SKM-1 (cell line): ENCODE results near the gene PTDSS2.

Experiments used
- DNase-seq: peaks from one replicate; lab custom pipeline; 2025; ENCODE audit not compliant: unreplicated experiment; lab: John Stamatoyannopoulos, UW

The PTDSS2 gene

DNA sequence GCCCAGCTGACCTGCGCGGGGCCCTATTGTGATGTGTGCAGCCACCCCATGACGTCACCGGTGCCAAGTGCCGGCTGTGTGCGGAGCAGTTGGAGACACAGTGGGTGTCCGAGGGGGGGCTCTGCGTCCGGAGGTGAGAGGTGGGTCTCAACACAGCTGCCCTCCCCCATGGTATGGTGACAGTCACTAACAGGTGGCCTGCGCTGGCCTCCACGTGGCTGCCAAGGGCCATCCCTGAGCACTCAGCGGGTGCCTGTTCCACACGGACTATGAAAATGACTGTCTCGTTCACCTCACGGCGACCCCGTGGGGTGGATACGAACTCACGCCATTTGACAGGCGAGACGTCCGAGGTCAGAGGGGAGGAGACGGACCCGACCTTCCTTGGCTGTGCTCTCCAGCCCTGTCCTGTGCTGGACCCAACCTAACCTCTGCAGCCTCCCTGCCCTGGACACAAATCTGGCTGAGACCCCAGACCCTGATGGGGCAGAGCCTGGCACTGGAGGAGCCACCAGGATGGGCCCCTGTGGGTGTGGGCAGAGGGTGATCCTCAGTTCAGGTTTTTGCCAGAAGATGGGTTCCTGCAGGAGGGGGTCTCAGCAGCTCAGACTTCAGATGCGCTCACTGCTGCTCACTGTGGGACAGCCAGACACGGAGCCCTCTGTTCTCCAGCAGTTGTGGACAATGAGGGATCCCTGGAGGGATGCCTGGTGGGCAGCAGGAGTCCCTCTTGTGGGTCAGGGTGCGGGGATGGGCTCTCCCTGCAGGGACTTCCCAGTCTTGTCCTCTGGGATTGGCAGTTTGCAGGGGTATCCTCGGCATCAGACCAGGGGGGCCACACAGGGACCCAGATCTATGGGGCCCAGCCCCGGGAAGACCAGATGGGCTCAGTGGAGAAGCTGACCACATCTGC is 79.0 kb downstream of the PTDSS2 start:
- DNase-seq, result no peak

DNA sequence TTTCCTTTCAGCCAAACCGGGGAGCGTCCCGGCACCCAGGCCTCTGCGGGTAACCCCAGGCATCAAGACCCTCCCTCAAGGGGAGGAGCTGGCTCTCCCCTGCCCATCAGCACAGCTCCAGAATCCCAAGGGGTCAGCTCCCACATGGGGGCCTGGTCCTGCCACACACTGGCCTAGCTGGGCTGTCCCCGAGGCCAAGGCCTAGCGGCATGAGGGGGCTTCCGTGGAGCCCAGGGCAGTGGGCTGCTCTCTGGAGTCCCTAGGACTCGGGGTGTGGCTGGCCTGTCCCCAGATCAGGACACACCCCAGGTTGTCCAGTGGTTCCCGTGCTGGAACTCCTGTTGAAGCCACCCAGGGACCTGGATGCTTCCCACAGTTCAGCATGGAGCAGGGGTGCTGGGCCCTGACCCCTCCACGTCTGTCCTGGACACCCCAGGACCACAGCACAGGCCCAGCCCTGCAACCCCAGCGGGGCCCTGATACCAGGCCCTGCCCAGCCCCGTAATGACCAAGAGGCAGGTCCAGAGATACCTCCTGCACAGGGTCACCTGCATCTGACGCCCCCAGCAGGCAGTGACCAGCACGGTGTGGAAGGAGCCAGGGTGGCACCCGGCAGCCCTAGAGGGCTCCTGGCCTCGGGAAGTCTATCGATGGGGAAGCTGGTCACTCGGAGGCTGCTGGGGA is 79.8 kb downstream of the PTDSS2 start:
- no peak for DNase-seq

DNA sequence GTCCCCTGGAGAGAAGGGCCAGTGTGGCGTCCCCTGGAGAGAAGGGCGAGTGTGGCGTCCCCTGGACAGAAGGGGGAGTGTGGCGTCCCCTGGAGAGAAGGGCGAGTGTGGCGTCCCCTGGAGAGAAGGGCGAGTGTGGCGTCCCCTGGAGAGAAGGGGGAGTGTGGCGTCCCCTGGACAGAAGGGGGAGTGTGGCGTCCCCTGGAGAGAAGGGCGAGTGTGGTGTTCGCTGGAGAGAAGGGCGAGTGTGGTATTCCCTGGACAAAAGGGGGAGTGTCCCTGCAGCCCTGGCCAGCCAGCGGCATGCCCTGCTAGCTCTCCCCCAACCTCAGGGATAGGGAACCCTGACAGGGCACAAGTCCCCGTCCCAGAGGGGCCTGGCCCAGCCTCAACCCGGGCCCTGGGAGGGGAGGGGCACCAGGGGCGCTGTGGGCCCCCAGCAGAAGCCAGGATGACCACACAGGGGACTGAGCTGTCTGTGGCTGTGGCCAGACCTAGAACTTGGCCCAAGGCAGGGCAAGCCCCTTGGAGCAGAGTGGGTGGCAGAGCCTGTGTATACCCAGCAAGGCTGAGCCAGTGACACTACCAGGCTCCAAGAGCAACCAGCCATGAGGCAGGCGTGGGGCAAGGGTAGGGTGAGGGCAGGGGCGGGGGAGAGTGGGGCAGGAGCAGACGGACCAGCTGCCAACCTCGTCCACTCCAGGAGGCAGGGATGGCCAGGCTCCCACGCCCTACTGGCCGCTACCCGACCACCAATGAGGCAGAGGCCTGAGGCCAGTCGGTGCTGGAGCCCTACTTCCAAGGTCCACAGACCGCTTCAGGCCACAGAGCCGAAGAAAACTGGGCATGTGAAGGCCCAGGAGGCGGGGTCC is 81.1 kb downstream of the PTDSS2 start:
- no peak for DNase-seq

DNA sequence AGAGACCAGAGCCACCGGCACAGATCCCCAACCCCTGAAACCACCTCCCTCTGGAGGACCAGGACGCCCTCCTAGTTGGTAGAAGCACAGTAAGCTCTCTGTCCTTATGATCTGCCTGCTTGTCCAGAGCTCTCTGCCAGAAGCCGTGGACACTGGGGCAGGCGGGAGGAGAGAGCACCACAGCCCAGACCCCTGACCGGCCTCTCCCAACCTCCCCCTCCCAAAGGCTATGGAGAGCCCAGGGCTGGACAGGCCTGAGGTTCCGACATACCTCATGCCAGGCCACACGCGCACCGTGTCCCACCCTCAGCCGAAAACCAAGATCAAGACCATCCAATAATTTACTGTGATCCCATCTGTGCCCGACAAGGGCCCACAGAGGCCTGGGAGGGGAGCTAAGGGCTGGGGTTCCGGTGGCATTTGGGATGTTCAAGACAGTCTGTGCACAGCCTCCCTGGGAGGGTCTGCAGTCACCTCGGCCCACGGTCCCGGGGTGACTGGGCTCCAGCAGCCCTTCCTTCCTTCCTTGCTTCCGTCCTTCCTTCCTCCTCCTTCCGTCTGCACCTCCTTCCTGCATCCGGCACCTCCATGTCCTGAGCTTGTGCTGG is 81.9 kb downstream of the PTDSS2 start:
- no peak for DNase-seq

DNA sequence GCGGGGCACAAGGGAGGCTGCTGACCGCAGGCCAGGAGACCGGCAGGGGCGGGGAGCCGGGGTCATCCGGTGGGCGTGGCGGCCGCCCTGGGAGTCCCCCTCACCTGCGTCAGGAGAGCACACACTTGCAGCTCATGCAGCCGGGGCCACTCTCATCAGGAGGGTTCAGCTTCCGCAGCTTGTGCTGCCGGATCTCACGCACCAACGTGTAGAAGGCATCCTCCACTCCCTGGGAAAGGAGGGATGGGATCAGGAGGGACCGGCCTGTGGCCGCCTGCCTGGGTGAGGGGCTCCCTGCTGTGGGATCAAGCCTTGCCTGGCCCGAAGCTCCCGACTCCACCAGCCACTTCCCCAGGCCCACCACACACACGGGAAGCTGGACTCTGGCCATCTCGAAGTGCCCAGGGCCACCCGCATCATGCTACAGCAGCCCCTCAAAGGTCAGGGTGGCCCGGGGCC is 82.5 kb downstream of the PTDSS2 start:
- no peak for DNase-seq

DNA sequence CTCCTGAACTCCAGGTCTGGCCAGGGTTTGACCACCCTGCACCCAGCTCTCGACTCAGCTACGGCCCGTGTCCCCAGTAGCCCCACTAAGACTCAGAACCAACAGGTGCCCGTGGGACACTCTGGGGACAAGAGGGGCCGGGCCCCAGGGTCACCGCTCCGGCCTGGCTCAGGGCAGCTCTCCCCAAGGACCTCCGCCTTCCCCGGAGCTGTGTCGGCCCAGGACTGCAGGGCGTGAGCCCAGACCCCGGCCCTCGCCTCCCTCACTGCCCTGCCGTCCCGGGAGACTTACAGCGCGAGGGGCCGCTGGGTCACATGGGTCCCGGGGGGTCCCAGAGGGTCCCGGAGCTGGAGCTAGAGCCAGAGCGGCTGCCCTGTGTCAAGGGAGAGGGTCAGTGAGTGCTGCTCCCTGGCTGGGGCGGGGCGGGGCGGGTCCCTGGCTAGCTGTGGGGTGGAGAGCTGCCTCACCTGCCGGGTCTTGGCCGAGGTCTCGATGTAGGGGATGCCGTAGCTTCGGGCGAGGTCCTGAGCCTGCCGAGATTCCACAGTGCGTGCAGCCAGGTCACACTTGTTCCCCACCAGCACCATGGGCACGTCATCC is 83.0 kb downstream of the PTDSS2 start:
- no peak for DNase-seq

DNA sequence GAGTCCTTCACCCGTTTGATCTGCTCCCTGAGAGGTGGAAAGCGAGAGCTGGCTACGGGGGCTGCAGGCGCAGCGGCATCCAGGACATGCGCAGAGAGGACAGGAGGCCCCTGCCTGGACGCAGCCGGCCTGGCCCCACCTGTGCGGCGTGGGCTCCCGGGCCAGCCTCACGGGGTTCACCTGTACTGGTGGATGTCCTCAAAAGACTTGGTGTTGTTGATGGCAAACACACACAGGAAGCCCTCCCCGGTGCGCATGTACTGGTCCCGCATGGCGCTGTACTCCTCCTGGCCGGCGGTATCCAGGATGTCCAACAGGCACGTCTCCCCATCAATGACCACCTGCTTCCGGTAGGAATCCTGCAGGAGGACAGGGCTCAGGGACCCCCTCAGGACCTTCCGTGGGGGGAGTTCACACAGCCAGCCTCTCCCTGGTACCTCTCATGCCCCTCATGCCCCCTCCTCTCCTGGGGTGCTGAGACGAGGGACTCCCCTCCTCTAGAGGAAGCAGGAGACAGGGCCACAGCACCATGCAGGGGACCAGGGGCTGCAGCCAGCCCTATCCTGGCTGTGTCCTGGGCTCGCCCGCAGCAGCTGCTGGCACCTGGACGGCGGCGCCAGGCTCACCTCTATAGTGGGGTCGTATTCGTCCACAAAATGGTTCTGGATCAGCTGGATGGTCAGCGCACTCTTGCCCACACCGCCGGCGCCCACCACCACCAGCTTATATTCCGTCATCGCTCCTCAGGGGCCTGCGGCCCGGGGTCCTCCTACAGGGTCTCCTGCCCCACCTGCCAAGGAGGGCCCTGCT is 83.7 kb downstream of the PTDSS2 start:
- DNase-seq, result no peak

DNA sequence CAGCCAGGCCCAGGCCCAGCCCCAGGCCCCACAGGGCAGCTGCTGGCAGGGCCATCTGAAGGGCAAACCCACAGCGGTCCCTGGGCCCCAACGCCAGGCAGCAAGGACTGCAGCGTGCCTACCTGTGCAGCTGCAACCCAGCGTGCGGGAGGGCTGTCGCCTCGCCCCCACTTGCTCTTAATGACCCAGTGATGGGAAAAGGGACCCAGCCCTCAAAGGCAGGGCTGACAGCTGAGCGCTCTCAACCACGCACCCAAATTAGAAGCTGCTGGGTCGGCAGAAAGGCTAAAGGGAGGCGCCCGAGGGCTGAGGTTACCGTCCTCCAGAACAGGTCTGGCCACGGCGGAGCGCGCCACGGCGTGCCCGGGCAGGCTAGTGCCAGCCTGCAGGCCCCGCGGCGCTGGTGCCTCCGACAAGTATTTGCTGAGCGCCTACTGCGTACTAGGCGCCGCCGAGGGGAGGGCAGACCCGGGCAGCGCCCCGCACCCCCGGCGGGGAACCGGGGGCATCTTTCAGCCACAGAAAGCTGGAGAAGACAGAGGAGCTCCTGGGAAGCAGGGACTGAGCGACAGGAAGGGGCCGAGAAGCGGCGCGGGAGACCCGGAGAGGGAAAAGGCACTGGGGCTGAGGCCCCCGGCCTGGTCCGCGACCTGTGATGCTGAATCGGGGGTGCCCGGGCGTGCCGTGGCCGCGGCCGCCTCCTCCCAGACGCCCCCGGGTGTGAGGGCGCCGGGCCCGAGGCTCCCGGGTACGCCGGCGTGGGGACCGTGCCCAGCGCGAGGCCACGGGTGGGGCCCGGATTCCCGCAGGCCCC is 84.5 kb downstream of the PTDSS2 start:
- no peak for DNase-seq

DNA sequence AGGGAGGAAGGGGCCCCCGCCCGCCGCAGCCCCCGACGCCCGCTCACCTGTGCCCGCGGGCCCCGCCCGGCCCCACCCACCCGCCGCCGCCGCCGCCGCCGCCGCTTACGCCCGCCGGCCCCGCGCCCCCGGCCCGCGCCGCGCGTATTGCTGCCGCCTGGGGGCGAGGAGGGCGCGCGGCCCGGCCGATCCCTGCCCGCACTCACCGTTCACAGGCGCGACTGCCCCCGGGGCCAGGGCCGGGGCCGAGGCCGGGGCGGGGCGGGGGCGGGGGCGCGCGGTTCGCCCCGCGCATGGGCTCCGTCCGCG is 85.1 kb downstream of the PTDSS2 start:
- DNase-seq, result no peak

DNA sequence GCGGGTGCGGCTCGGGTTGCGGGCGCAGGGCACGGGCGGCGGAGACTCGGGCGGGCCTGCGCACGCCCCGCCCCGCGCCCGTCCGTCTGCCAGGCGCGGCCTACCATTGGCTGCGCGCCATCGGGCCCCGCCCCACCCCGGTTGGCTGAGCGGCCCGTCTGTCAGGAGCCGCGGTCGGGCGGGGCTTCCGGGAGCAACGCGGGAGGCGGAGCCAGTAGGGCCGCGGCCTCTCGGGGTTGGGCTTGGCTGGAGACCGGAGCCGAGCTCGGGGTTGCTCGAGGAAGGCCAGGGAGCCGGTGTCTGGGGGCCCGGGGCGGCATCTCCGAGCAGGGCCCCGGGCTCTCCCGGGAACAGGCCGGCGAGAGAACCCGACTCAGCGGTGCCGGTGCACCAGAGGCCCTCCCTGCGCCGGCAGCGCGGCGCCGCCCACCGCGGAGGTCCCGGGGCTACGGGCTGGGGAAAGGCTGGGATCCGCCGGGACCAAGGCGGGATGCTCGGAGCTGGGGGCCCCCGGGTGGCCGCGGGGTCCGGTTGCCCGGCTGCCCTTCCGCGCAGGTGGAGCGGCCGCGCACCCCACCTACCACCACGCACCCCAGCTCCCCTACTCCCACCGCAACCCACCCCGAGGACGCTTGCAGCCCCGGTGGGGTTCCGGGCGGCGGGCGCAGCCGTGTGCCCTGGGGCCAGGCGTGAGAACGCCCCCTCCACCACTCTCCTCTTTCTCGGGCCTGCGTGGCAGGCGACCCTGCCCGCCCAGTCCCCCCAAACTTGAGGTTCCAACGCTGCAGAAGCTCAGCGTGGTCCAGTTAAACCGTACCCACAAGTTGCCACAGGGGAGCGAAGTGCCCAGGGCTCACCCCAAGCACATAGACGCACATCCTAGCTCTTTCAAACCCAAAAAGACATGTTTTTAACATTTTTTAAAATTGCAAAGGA is 85.7 kb downstream of the PTDSS2 start, which contains the start of gene HRAS:
Gene HRAS (minus strand): TSS at position 58 of the 936 bp plus-strand sequence.
- DNase-seq, result peak; percentile 76

DNA sequence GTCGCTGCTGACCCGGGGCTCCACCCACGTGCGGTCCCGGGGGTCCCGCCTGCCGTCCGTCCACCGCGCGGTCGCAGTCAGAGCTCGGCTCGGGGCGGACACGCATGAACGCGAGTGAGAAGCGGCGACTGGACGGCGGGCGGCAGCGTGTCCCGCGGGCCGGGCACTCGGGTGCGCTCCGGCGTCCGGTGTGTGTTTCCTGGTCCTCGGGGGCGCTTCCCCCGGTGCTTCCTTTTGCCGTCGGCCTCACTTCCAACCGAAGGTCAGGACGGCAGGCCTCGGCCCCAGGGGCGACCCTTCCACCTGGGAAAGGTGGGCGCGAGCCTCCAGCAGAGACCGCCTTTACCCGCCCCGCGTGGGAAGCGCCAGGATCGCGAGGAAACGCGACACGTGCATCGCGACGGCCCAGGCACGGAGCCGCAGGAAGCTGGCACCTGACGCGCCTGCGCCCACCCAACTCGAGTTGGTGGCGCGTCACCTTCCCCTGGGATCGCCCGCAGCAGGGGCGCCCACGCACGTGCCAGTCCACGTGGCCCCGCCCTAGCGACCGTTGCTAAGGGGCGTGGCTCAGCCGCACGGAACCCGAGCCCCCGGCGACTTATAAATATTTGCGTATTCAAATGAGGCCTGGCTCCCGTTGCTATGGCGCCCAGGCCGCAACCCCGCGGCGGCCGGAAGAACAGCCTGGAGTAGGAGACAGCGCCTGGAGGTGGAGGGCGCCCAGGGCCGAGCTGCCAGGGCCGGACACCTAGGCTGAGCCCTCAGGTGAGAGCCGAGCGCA is 87.0 kb downstream of the PTDSS2 start, which contains the start of gene LRRC56:
Gene LRRC56 (plus strand): TSS at position 687 of the 781 bp plus-strand sequence. CDS start 3,158 bp downstream, outside the sequence.
- DNase-seq, result peak; percentile 53

DNA sequence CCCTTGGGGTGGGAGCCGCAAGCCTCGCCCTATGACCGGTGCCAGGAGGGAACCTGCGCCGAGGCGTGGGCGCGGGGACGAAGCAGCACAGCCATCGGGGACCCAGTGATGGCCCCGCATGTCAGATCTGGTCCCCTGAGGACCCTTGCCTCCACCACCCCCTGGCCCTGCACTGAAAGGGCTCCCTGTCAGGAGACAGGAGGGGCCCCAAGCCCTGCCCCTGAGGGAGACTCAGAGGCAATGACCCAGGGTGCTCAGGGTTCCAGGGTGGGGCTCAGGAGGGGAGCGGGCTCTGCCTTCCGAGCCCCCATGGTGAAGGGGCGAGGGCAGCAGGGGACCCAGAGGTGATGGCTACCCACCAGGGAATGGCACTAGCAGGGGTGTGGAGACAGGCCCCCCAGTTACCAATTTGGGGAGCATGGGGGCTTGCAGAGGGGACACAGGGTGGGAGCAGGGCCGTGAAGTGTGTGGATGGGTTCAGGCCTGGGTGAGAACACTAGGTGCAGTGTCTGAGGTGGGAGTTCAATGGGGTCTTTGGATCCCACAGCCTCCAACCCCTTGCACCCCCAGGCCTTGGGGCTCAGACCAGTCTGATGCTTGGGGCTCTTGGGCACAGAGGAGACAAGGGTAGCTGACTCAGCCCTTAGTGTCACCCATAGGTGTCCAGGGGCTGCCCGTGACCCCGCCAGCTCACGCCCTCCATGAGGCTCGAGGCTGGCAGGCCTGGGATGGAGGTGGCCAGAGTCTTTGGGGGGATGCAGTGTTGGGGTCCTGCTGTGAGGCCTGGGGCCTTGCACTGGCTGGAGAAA is 87.7 kb downstream of the PTDSS2 start:
- DNase-seq, result no peak

DNA sequence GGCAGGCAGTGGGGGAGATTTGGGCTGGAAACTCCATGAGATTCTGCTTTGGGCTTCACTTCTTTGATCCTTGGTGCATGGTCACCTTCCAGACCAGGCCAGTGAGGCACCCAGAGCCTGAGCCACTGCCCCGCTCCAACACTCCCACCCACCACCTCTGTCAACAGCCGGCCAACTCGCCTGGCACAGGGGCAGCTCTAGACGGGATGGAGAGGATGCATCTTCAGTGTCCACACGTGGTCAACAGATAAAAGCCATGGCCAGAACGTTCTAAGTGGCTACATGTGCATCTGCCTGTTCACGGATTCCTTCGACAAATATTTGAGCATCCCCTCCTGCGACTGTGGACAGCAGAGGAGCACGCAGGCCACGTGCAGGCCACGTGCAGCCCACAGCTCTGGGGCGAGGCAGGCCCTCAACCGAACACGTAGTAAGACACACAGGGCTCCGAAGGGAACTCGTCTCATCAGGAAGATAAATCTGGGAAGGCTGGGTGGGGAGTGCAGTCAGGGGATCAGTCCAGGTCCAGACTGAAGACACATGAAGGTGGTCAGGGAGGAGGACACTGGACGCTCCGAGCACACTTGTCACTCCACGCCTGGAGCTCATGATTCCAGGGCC is 88.5 kb downstream of the PTDSS2 start:
- DNase-seq, result no peak

DNA sequence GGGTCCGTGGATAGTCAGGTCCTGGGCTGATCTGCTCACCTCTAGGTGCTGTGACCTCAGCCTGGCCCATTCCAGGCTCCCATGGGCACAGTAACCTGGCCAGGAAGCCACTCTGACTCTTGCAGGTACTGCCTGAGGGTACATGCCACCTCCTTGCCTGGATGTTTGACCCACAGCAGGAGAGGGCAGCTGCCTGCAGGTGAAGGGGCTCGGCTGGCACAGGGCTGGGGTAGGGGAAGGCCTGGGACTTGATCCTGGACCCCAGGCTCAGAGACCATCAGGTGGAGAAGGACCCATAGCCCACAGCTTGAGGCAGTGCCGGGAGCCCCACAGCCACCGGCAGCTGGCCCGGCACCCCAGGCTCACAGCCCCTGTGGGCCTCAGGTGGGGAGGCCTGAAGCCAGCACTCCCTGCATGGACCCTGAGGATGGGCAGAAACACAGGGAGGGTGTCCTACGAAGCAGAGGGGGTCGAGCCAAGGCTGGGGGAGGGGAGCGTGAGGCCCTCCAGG is 89.9 kb downstream of the PTDSS2 start:
- no peak for DNase-seq
